ENCODE data around the gene TMEM208. TPM values are rescaled to one million over a fixed set of nuclear protein-coding genes. Genes with fewer than 3 reads are reported as not detected.
A peak's percentile ranks its signal among the peaks of the same experiment; 100 is the strongest.

Gene TMEM208
- total and polyA plus RNA-seq, 4 donors, result 22.1 to 196 (median 93.8) TPM

DNA sequence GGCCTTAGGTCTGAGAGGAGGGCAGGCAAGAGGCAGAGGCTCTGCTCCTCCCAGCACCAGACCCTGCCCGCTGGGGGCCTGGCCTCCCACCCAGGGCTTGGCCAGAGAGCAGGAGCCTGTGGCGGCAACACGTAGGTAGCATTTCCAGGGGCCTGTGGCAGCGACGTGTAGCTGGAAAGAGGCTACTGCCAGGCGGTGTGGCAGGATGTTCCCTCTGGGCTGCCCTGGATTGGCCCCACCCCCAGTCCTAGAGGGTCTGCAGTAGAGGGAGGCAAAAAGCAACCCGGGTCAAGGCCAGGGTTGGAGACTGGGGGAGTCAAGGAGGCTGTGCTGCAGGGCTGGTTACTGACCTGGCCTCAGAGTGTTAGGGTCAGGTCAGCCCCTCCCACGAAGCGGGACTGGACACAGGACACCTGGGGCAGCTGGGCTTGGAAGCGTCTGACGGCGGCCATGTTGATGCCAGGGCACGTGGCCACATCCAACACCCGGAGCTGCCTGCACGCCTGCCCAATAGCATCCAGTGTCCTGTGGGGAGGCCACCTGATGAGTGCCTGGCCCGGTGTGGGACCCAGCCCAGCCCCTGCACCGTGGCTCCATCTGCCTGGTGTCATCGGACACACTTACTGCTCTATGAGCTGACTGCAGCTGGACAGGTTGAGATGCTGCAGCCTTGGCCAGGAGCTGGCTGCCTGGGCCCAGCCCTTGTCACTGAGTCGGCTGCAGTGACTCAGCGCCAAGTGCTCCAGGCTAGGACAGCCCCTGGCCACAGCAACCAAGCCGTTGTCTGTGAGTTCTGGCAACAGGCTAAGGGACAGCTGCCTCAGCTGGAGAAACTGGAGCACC, 19.5 kb upstream of the TMEM208 start:
- H3K27ac ChIP-seq (ENCODE audit: low read depth in 1 of 2, low read length in 1 of 2), result no peak overlapping the region
- no peak for DNase-seq

DNA sequence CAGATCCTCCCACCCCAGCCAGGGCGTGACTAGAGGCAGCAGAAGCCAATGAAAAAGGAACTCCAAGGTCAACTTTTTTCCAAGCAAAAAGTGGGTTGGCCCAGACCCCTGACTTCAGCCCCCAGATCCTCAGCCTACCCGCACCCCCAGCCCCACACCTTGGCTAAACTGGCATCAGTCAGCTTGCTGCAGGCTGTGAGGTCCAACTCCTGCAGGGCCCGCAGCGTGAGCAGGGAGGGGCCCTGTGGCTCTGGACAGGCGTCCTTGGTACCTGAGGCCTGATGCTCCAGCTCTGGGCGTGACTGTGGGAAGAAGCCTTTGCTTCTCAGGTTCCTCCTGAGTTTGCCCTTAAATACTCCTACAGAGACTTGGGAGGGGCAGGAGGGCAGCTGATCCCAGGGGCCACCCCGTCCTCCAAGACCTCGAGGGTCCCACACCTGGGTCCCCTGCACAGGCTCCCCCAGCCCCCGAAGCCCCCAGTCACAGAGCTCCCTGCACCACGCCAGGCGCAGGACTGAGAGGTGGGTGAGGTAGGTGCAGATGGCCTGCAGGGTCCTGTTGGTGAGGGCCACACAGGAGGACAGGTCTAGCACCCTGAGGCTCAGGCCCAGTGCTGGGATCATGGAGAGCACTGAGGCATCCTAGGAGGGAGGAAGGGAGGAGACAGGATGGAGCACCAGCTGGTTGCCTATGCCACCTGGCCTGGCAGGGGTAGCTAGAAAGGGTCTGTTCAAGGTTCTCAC, 18.6 kb upstream of the TMEM208 start:
- 95 to 96% methylated on average over 11 of the region's 11 CpGs for WGBS, 2 donors
- no peak for DNase-seq

More for the DNA sequence above, 19.5 kb upstream of the TMEM208 start:
- no peaks in the 10 kb centered on the region for H3K27me3 ChIP-seq (ENCODE audit: control insufficient read depth in 3 of 3, insufficient read depth in 3 of 3, low read length in 2 of 3)
- 74 to 80% methylated on average over 21 of the region's 21 CpGs for WGBS, 2 donors
- peaks cover 3 to 20% (median 3%) of the 10 kb centered on the region in 4 donors for H3K36me3 ChIP-seq (ENCODE audit: control insufficient read depth in 4 of 4, insufficient read depth in 4 of 4, low read length in 4 of 4)
- ATAC-seq (ENCODE audit: insufficient read depth, low FRiP score), result peak; percentile 21
- TF ChIP-seq, protein P1, sequence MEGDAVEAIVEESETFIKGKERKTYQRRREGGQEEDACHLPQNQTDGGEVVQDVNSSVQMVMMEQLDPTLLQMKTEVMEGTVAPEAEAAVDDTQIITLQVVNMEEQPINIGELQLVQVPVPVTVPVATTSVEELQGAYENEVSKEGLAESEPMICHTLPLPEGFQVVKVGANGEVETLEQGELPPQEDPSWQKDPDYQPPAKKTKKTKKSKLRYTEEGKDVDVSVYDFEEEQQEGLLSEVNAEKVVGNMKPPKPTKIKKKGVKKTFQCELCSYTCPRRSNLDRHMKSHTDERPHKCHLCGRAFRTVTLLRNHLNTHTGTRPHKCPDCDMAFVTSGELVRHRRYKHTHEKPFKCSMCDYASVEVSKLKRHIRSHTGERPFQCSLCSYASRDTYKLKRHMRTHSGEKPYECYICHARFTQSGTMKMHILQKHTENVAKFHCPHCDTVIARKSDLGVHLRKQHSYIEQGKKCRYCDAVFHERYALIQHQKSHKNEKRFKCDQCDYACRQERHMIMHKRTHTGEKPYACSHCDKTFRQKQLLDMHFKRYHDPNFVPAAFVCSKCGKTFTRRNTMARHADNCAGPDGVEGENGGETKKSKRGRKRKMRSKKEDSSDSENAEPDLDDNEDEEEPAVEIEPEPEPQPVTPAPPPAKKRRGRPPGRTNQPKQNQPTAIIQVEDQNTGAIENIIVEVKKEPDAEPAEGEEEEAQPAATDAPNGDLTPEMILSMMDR (IDR thresholded peaks at IDR 0.05; ENCODE audit: control extremely low read depth, extremely low read depth), result no peak
- H3K9ac ChIP-seq (ENCODE audit: insufficient read depth in 1 of 2, low read length in 2 of 2), result no peak overlapping the region
- no peaks in the 10 kb centered on the region for H3K9me3 ChIP-seq (ENCODE audit: control insufficient read depth in 4 of 4, insufficient read depth in 3 of 4, low read length in 3 of 4)
- peaks cover 0 to 7% (median 0%) of the 10 kb centered on the region in 5 donors for H3K4me1 ChIP-seq (ENCODE audit: control insufficient read depth in 5 of 5, insufficient read depth in 5 of 5, low read length in 5 of 5)
- H3K4me3 ChIP-seq, result no peak overlapping the region

DNA sequence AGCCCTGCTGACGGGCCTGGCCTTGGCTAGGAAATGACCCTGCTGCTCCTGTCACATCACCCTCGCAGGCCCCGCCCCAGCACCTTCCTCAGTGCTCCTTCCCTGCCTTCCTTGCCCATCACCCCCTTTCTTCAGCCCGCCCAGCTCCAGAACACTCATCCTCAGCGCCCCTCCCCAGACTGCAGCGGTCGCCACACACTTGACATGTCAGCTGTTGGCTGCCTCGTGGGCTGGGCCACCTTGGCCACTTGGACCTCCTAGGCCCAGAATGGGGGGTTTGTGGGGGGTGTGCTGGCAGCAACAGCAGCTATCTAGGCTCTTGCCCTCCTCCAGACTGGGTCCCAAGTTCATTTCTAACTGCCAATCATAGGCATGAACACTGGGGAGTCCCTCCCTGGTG, 17.4 kb upstream of the TMEM208 start:
- no peak overlapping the region for H3K9ac ChIP-seq (ENCODE audit: insufficient read depth in 1 of 2, low read length in 2 of 2)
- no peak for ATAC-seq (ENCODE audit: insufficient read depth, low FRiP score)
- H3K27ac ChIP-seq (ENCODE audit: low read depth in 1 of 2, low read length in 1 of 2), result no peak overlapping the region
- no peaks in the 10 kb centered on the region for H3K27me3 ChIP-seq (ENCODE audit: control insufficient read depth in 3 of 3, insufficient read depth in 3 of 3, low read length in 2 of 3)
- TF ChIP-seq, protein P1 (IDR thresholded peaks at IDR 0.05; ENCODE audit: control extremely low read depth, extremely low read depth), result no peak
- H3K4me1 ChIP-seq (ENCODE audit: control insufficient read depth in 5 of 5, insufficient read depth in 5 of 5, low read length in 5 of 5), result peaks cover 0 to 7% (median 0%) of the 10 kb centered on the region in 5 donors
- no peak overlapping the region for H3K4me3 ChIP-seq
- no peak for DNase-seq
- WGBS, 2 donors, result 88 to 90% methylated on average over 8 of the region's 8 CpGs
- H3K9me3 ChIP-seq (ENCODE audit: control insufficient read depth in 4 of 4, insufficient read depth in 3 of 4, low read length in 3 of 4), result no peaks in the 10 kb centered on the region
- H3K36me3 ChIP-seq (ENCODE audit: control insufficient read depth in 4 of 4, insufficient read depth in 4 of 4, low read length in 4 of 4), result peaks cover 0 to 4% (median 2%) of the 10 kb centered on the region in 4 donors

More for the DNA sequence above, 18.6 kb upstream of the TMEM208 start:
- Histone ChIP-seq H3K9me3 (ENCODE audit: control insufficient read depth in 4 of 4, insufficient read depth in 3 of 4, low read length in 3 of 4) (no peaks in the 10 kb centered on the region), H3K27me3 (ENCODE audit: control insufficient read depth in 3 of 3, insufficient read depth in 3 of 3, low read length in 2 of 3) (no peaks in the 10 kb centered on the region), H3K27ac (ENCODE audit: low read depth in 1 of 2, low read length in 1 of 2) (no peak overlapping the region), H3K36me3 (ENCODE audit: control insufficient read depth in 4 of 4, insufficient read depth in 4 of 4, low read length in 4 of 4) (peaks cover 3 to 12% (median 3%) of the 10 kb centered on the region in 4 donors), H3K4me3 (no peak overlapping the region), H3K9ac (ENCODE audit: insufficient read depth in 1 of 2, low read length in 2 of 2) (no peak overlapping the region), H3K4me1 (ENCODE audit: control insufficient read depth in 5 of 5, insufficient read depth in 5 of 5, low read length in 5 of 5) (peaks cover 0 to 7% (median 0%) of the 10 kb centered on the region in 5 donors)
- no peak for ATAC-seq (ENCODE audit: insufficient read depth, low FRiP score)
- TF ChIP-seq, protein P1 (IDR thresholded peaks at IDR 0.05; ENCODE audit: control extremely low read depth, extremely low read depth), result no peak

All from lung (tissue), 12 donors.